ENCODE data around the gene COPS6.

Gene COPS6

GRCh38 chr7:100071018-100071723 lies 17.6 kb upstream of the COPS6 start:
- H3K4me1 ChIP-seq (ENCODE audit: low read length) = no peaks in the 10 kb centered on the region
- no peaks in the 10 kb centered on the region for H3K79me2 ChIP-seq (ENCODE audit: low read length)
- no peaks in the 10 kb centered on the region; the same call in 1 of the 2 replicates for H3K9me3 ChIP-seq (replicated peaks; ENCODE audit: insufficient read depth, low read length)
- H3K36me3 ChIP-seq (replicated peaks; ENCODE audit: insufficient read depth, low read length) = peaks cover 50% of the 10 kb centered on the region
- no peak overlapping the region for H3K27ac ChIP-seq (ENCODE audit: low read length)
- DNase-seq = no peak
- H4K20me1 ChIP-seq (ENCODE audit: insufficient read depth, low read length) = no peaks in the 10 kb centered on the region
- H3F3A ChIP-seq (ENCODE audit: insufficient read depth, low read length) = no peaks in the 10 kb centered on the region
- TF ChIP-seq EZH2 (optimal IDR thresholded peaks at IDR 0.05; ENCODE audit: low read depth, low read length) (no peak), CTCF (IDR thresholded peaks at IDR 0.05; ENCODE audit: low read length) (no peak), EZH2phosphoT487 (IDR thresholded peaks at IDR 0.05; ENCODE audit: low read length) (no peak)
- no peaks in the 10 kb centered on the region for H3K27me3 ChIP-seq (replicated peaks; ENCODE audit: insufficient read depth, low read length)
- no peak overlapping the region for H3K9ac ChIP-seq (ENCODE audit: low read length)
- no peak overlapping the region for H3K4me2 ChIP-seq (ENCODE audit: low read depth, low read length)
- no peak overlapping the region for H3K4me3 ChIP-seq (ENCODE audit: low read length)
- no peak overlapping the region for H2AFZ ChIP-seq (ENCODE audit: low read length)
- no peaks in the 10 kb centered on the region for H3K9me2 ChIP-seq (replicated peaks; ENCODE audit: insufficient read depth, low read length)

- H3K4me3 ChIP-seq (ENCODE audit: low read length) = no peak overlapping the region
- no peaks in the 10 kb centered on the region for H3K9me2 ChIP-seq (replicated peaks; ENCODE audit: insufficient read depth, low read length)
- peaks cover 57% of the 10 kb centered on the region for H3K36me3 ChIP-seq (replicated peaks; ENCODE audit: insufficient read depth, low read length)
- no peak for TF ChIP-seq EZH2phosphoT487 (IDR thresholded peaks at IDR 0.05; ENCODE audit: low read length)
- TF ChIP-seq CTCF (IDR thresholded peaks at IDR 0.05; ENCODE audit: low read length) = no peak
- no peak for TF ChIP-seq EZH2 (optimal IDR thresholded peaks at IDR 0.05; ENCODE audit: low read depth, low read length)
- H3K27me3 ChIP-seq (replicated peaks; ENCODE audit: insufficient read depth, low read length) = no peaks in the 10 kb centered on the region
- no peaks in the 10 kb centered on the region; the same call in 1 of the 2 replicates for H3K9me3 ChIP-seq (replicated peaks; ENCODE audit: insufficient read depth, low read length)
- no peaks in the 10 kb centered on the region for H4K20me1 ChIP-seq (ENCODE audit: insufficient read depth, low read length)
- H3F3A ChIP-seq (ENCODE audit: insufficient read depth, low read length) = peaks cover 3% of the 10 kb centered on the region; the same call in 1 of the 2 replicates
- no peak overlapping the region for H3K4me2 ChIP-seq (ENCODE audit: low read depth, low read length)
- H3K79me2 ChIP-seq (ENCODE audit: low read length) = peaks cover 9% of the 10 kb centered on the region
- no peak for DNase-seq
- H3K27ac ChIP-seq (ENCODE audit: low read length) = no peak overlapping the region
- H3K9ac ChIP-seq (ENCODE audit: low read length) = no peak overlapping the region
- no peaks in the 10 kb centered on the region for H3K4me1 ChIP-seq (ENCODE audit: low read length)
- H2AFZ ChIP-seq (ENCODE audit: low read length) = no peak overlapping the region
These were observed 16.3 kb upstream of the COPS6 start for GRCh38 chr7:100072462-100072861.

GRCh38 chr7:100074841-100075240 lies 13.9 kb upstream of the COPS6 start:
- Histone ChIP-seq H3K9ac (ENCODE audit: low read length) (no peak overlapping the region), H3K4me1 (ENCODE audit: low read length) (no peaks in the 10 kb centered on the region), H3K4me2 (ENCODE audit: low read depth, low read length) (no peak overlapping the region), H4K20me1 (ENCODE audit: insufficient read depth, low read length) (no peaks in the 10 kb centered on the region), H3K4me3 (ENCODE audit: low read length) (no peak overlapping the region), H2AFZ (ENCODE audit: low read length) (no peak overlapping the region), H3K79me2 (ENCODE audit: low read length) (peaks cover 30% of the 10 kb centered on the region), H3K9me3 (replicated peaks; ENCODE audit: insufficient read depth, low read length) (no peaks in the 10 kb centered on the region; the same call in 1 of the 2 replicates), H3K36me3 (replicated peaks; ENCODE audit: insufficient read depth, low read length) (peaks cover 63% of the 10 kb centered on the region), H3K27me3 (replicated peaks; ENCODE audit: insufficient read depth, low read length) (no peaks in the 10 kb centered on the region), H3K27ac (ENCODE audit: low read length) (no peak overlapping the region), H3F3A (ENCODE audit: insufficient read depth, low read length) (peaks cover 3% of the 10 kb centered on the region; the same call in 1 of the 2 replicates), H3K9me2 (replicated peaks; ENCODE audit: insufficient read depth, low read length) (no peaks in the 10 kb centered on the region)
- DNase-seq = no peak
- TF ChIP-seq EZH2 (optimal IDR thresholded peaks at IDR 0.05; ENCODE audit: low read depth, low read length) (no peak), CTCF (IDR thresholded peaks at IDR 0.05; ENCODE audit: low read length) (no peak), EZH2phosphoT487 (IDR thresholded peaks at IDR 0.05; ENCODE audit: low read length) (no peak)

Measured in MM.1S (cell line).